ENCODE measurements around the gene WSB1.
"Not testable (repeated sequence)": the region's sequence is repeated elsewhere in the genome, so short reads cannot be mapped to it uniquely, and the experiment has no call there.

Gene WSB1

GRCh38 chr17:27279132-27279531 lies 14.8 kb upstream of the WSB1 start:
- DNase-seq (ENCODE audit: low read depth, low spot score), result not testable (repeated sequence)

DNA sequence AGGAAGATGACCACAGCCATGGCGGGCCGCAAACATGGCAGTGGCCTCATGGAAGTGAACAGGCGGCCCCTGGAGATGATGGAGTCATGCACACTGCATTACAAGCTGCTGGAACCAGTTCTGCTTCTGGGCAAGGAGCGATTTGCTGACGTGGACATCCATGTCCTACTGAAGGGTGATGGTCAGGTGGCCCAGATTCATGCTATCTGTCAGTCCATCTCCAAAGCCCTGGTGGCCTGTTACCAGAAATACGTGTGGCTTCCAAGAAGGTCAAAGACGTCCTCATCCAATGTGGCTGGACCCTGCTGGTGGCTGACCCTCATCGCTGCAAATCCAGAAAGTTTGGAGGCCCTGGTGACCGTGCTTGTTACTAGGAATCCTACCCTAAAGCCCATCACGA lies 13.4 kb upstream of the WSB1 start:
- no peak for DNase-seq (ENCODE audit: low read depth, low spot score)

DNA sequence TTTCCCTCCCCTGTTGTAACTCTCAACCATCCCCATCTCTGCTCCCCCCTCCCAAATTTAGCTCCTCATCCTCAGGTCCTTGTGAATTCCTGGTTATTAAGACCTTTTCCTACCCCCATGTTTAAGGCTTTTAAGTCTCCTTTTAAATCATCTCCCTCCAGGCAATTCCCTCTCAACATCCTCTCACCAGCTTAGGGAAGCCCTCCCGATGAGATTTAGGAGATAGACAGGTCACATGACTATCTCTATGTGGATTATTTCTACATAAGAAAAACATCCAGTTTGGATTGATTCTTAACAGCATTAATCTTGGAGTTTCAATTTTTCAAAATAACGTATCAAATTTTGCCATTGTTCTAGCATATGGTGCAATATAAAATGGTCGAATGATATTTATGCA lies 12.5 kb upstream of the WSB1 start:
- DNase-seq (ENCODE audit: low read depth, low spot score), result no peak

- DNase-seq (ENCODE audit: low read depth, low spot score), result no peak
These were observed 11.8 kb upstream of the WSB1 start for GRCh38 chr17:27282054-27282551.

GRCh38 chr17:27283060-27283459 lies 10.9 kb upstream of the WSB1 start:
- no peak for DNase-seq (ENCODE audit: low read depth, low spot score)

GRCh38 chr17:27283751-27284150 lies 10.2 kb upstream of the WSB1 start:
- no peak for DNase-seq (ENCODE audit: low read depth, low spot score)

DNA sequence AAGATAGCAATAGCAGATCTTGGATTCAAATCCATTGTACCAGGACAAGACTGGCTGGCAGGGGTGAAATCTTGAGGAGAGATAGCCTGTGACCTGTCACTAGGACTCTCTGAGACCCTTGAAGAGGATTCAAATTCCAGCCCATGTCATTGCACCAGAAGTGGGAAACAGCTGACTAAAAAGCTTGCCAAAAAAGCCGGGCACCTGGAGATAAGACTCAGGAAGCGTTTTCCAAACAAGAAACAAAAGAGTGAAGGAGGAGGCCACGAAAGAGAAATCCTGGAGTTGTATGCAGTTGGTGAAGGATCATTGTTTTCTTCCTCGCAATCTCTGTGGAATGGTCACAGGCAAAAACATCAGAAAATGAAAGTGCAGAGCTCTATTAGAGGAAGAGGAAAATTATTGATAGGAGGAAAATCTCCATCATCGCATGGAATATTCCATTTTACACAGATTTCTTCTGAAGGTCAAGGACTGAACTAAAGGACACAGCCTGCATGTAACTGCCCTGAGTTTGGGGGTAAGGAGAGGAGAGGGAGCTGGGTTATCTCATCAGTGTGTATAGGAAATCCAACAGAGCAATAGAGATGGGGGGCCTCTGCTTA lies 9.0 kb upstream of the WSB1 start:
- no peak for DNase-seq (ENCODE audit: low read depth, low spot score)

GRCh38 chr17:27285516-27285915 lies 8.4 kb upstream of the WSB1 start:
- DNase-seq (ENCODE audit: low read depth, low spot score), result no peak

GRCh38 chr17:27288183-27288582 lies 5.7 kb upstream of the WSB1 start:
- no peak for DNase-seq (ENCODE audit: low read depth, low spot score)

DNA sequence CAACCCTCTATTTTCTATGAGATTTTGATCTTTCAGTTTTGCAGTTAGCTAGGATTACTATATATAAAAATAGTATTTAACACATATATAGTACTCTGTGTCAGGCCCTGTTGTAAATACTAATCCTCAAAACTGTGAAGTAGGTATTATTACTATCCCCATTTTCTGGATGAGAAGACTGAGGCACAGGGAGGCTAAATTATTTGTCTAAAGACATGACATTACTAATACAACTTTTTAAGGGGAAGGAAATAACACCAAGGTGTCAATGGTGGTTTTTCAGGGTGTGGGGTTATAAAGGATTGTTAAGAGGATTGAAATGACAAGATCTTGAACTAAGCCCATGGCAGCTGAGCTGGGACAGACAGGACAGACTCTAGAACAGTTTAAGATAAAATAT lies 4.1 kb upstream of the WSB1 start:
- no peak for DNase-seq (ENCODE audit: low read depth, low spot score)

GRCh38 chr17:27290916-27291598 lies 2.9 kb upstream of the WSB1 start:
- DNase-seq (ENCODE audit: low read depth, low spot score), result no peak

GRCh38 chr17:27293359-27293897 lies 486 bp upstream of the WSB1 start:
- DNase-seq (ENCODE audit: low read depth, low spot score), result no peak

DNA sequence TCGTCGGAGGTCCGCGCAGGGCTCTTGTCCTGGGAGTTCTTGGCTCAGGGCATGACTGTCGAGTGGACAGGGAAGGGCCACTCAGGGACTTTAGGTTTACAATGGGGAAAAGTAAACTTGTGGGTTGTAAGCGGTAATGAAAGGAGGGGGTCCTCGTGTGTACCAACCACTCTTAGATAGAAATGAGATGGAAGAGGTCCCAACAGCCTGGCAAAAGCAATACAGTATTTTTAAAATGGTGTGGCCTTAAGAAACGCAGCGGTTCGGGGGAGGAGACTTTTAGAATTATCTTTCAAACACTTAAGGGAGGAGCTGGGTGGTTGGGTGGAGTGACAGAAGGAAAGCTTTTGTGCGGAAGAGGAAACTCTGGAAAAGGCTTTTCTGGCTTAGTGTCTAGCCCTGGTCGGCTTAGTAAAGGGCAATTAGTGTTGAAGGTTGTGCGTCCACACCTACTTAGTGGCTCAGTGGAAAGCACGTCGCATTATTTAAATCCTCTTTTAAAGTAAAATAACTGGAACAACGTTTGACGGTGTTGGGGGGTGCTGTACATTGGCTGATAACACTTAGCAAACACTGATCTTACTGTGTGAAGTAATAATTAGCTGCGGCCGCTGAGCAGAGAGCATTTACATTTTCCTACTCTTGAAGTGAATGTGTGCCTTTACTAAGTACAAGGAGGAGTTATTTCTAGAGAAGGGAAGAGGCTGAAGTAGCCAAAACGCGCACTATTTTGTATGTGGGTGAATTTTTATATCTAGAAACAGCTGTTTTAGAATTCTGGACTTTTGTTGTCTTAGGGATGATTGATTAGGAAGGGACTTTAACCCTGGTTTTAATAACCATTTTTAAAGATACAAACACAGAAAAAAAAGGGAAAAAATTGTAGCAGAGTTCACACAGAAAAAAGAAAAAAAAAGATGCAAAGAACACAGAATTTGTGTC lies 1.0 kb downstream of the WSB1 start:
- no peak for DNase-seq (ENCODE audit: low read depth, low spot score)

DNA sequence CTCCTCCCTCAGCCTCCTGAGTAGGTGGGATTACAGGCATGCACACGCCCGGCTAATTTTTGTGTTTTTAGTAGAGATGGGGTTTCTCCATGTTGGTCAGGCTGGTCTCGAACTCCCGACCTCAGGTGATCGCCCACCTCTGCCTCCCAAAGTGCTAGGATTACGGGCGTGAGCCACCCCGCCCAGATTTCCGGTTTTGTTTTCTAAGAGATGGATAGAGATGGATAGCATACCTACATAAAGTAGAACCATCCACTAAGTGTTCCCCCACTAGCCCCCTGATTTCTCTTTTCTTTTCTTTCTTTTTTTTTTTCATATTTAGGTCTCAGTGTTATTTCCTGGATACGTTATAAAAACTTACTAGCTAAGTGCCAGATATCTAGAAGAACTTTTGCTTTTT lies 2.0 kb downstream of the WSB1 start:
- DNase-seq (ENCODE audit: low read depth, low spot score), result no peak

DNA sequence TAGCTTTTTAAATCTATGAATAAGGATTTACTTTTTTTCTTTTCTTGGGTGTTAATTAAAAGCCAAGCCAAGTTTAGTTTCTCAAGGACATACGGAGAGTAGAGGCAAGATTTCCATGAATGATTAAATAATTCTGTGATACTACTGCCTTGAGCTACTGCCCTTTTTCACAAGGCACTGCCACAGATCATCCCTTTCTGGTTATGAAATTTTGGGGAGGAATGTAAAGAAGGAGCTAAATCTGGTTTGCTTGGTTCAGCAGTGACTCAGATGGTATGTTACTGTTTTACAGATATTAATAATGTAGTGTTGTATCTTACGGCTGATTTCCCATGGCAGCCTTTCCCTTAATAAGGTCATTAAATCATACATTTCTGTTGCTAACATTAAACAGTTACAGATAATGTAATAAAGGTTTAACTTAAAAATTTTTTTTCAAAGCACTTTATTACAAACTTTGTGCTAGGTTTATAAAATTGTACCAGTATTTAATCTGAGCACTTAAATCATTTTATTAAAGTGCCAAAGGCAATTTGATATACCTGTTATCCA lies 2.6 kb downstream of the WSB1 start:
- DNase-seq (ENCODE audit: low read depth, low spot score), result no peak

- no peak for DNase-seq (ENCODE audit: low read depth, low spot score)
These were observed 5.6 kb downstream of the WSB1 start for GRCh38 chr17:27299384-27300049.

- no peak for DNase-seq (ENCODE audit: low read depth, low spot score)
These were observed 9.8 kb downstream of the WSB1 start for GRCh38 chr17:27303734-27304133.

DNA sequence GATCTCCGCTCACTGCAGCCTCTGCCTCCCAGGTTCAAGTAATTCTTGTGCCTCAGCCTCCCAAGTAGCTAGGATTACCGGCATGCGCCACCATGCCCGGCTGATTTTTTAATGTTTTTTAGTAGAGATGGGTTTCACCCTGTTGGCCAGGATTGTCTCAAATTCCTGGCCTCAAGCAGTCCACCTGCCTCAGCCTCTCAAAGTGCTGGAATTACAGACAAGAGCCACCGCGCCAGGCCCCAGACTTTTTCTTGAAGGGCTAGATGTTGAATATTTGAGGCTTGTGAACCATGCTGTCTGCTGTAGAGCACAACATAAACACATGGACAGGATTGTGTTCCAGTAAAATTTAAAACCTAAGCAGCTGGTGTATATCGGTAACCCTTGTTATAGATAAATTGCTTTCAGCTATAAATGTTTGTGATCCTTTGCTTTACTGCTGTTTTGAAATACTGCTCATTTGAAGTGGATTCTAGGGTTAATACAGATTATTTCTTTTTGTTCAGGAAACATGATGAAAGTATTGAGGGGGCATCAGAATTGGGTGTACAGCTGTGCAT lies 12.4 kb downstream of the WSB1 start:
- no peak for DNase-seq (ENCODE audit: low read depth, low spot score)

- no peak for DNase-seq (ENCODE audit: low read depth, low spot score)
These were observed 16.7 kb downstream of the WSB1 start for GRCh38 chr17:27310565-27311110.

DNA sequence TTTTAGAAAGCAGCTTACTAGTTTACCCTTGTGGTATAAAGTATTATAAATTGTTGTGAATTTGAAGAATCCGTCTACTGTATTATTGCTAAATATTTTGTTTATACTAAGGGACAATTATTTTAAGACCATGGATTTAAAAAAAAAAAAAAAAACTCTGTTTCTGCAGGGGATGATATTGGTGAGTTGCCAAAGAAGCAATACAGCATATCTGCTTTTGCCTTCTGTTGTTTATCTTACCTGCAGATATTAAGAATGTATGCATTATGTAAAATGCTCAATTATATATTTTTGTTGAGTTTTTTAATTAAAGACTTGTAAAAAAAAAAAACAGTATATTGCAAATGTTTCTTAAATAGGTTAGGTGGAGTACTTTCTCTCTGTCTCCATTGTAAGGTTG lies 19.4 kb downstream of the WSB1 start:
- DNase-seq (ENCODE audit: low read depth, low spot score), result no peak

DNA sequence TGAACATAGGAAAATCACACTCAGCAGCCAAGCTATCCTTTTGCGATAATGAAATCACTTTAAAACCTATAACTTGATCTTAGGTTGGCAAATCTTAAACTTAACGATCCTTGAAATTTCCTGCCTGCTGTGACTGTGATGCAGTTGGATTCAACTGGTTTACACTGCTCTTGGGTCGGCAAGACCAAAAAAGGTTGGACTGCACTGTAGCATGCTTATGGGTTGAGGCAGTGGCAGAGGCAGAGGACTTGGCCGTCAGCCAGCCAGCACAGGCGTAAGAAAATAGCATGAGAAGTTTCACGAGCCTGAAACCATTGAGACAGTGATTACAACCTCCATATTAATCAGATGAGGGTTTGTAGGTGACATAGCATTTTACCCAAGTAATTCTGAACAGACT lies 21.4 kb downstream of the WSB1 start:
- no peak for DNase-seq (ENCODE audit: low read depth, low spot score)
